Activated CD8-positive, alpha-beta T cell treated with anti-CD3 and anti-CD28 coated beads for 36 hours (primary cell): ENCODE data around the gene RIMBP2. TPM values are rescaled to one million over a fixed set of nuclear protein-coding genes. Genes with fewer than 3 reads are reported as not detected.

Experiments
- ATAC-seq: fragments of 200-7000 bp; cut with Tn5 transposase; one replicate; pipeline ENCODE4 v1.10.0; 2021; ENCODE audit warnings: mild to moderate bottlenecking, moderate library complexity
- CTCF ChIA-PET: fragments of 350-600 bp; sonication (Branson Sonifier 250); formaldehyde crosslinking; loops from one replicate; lab custom pipeline; 2021; ENCODE audit warnings: antibody characterized with exemption; lab: Charles Lee
- POLR2A ChIA-PET: fragments of 350-600 bp; sonication (Branson Sonifier 250); formaldehyde crosslinking; loops from one replicate; lab custom pipeline; 2021; ENCODE audit warnings: antibody characterized with exemption; lab: Charles Lee
- DNase-seq: peaks from one replicate; pipeline ENCODE4 v3.0.0-alpha.2; 2020
- H3K27ac Mint-ChIP-seq: one replicate; pipeline ENCODE4 v1.8.0; 2021; ENCODE audit warnings: mild to moderate bottlenecking, mixed read lengths
- H3K27me3 Mint-ChIP-seq: one replicate; pipeline ENCODE4 v1.8.0; 2021; ENCODE audit warnings: mixed read lengths
- H3K36me3 Mint-ChIP-seq: one replicate; pipeline ENCODE4 v1.8.0; 2021; ENCODE audit warnings: low read depth, mixed read lengths
- H3K4me1 Mint-ChIP-seq: one replicate; pipeline ENCODE4 v1.8.0; 2021; ENCODE audit warnings: low read depth, mixed read lengths
- H3K4me3 Mint-ChIP-seq: one replicate; pipeline ENCODE4 v1.8.0; 2021; ENCODE audit warnings: mild to moderate bottlenecking, moderate library complexity, mixed read lengths
- H3K9me3 Mint-ChIP-seq: one replicate; pipeline ENCODE4 v1.8.0; 2021; ENCODE audit warnings: mixed read lengths
- intact Hi-C: fragments of 100-400 bp; cut with micrococcal nuclease; formaldehyde crosslinking; loops from one replicate; pipeline ENCODE4 v1.10.0; 2022
- total RNA-seq, 2 experiments: library from RNA; stranded (reverse); gene quantifications; one replicate each; pipeline ENCODE4 v1.2.3, GENCODE V29; 2021
- TF ChIP-seq, protein P1 (sequence below): fragments of 200-600 bp; IDR thresholded peaks from one replicate; pipeline ENCODE4 v1.8.0; 2022; ENCODE audit warnings: antibody characterized with exemption, mild to moderate bottlenecking

The RIMBP2 gene
- total RNA-seq, 2 experiments from 2014 or later: not detected

DNA sequence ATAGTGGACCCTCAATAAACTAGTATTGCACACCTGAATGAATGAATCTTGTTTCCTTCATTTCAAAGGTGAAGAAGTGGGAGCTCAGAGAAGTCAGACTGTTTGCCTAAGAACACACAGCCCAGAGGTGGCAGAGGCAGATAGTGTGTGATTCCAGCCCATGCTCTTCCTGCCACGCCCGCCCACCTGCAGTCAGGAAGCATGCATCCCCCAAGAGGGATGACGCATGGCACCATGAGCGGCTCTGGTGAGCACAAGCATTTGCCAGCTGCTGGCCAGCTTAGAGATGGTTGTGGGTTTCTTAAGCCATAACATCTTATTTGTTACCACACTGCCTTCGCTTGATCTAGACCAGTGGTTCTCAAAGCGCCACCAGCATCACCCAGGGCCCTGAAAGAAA, 133.8 kb downstream of the RIMBP2 start:
- DNase-seq: no peak
- no peak for ATAC-seq
- Mint-ChIP-seq H3K36me3 (no peaks in the 10 kb centered on the region), H3K27ac (no peak overlapping the region), H3K4me1 (no peaks in the 10 kb centered on the region), H3K4me3 (no peak overlapping the region), H3K27me3 (no peaks in the 10 kb centered on the region), H3K9me3 (no peaks in the 10 kb centered on the region)
- intact Hi-C loops: no loop called here
- POLR2A ChIA-PET: no interaction called here
- TF ChIP-seq, protein P1, sequence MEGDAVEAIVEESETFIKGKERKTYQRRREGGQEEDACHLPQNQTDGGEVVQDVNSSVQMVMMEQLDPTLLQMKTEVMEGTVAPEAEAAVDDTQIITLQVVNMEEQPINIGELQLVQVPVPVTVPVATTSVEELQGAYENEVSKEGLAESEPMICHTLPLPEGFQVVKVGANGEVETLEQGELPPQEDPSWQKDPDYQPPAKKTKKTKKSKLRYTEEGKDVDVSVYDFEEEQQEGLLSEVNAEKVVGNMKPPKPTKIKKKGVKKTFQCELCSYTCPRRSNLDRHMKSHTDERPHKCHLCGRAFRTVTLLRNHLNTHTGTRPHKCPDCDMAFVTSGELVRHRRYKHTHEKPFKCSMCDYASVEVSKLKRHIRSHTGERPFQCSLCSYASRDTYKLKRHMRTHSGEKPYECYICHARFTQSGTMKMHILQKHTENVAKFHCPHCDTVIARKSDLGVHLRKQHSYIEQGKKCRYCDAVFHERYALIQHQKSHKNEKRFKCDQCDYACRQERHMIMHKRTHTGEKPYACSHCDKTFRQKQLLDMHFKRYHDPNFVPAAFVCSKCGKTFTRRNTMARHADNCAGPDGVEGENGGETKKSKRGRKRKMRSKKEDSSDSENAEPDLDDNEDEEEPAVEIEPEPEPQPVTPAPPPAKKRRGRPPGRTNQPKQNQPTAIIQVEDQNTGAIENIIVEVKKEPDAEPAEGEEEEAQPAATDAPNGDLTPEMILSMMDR: no peak
- CTCF ChIA-PET: no interaction called here

DNA sequence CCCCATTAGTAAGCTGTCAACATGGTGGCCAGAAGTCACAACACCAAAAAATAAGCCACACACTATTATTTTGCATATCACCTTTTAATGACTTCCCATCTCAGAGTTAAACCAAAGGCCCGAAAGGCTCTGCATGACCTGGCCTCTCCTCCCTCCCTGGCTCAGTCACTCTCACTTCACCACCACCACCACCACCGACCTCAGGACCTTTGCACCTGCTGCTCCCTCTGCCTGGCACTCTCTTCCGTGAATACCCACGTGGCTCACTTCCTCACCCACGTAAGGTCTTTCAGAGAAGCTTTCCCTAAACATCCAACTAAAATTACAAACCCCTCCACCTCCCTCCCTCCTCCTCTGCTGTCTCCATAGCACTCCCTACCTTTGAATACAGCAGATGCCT, 134.3 kb downstream of the RIMBP2 start:
- Mint-ChIP-seq H3K4me1 (no peaks in the 10 kb centered on the region), H3K27me3 (no peaks in the 10 kb centered on the region), H3K9me3 (no peaks in the 10 kb centered on the region), H3K27ac (no peak overlapping the region), H3K4me3 (no peak overlapping the region), H3K36me3 (no peaks in the 10 kb centered on the region)
- POLR2A ChIA-PET: no interaction called here
- intact Hi-C loops: no loop called here
- ATAC-seq (no peak), DNase-seq (no peak)
- CTCF ChIA-PET: no interaction called here
- TF ChIP-seq, protein P1: no peak

DNA sequence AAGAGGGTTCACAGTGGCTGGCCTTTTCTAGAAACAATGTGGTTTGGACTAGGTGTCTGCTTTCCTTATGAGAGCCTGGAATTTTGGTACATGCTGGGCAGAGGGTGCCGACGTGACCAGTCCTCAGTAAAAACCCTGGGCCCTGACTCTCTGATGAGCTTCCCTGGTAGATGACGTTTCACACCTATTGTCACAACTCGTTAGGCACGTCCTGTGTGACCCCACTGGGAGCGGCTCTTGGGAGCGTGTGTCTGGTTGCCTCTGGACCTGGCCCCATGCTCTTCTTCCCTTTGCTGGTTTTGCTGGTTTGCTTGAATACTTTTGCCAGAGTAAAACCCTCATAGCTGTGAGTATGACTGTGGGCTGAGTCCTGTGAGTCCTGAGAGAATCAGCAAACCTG, 136.9 kb downstream of the RIMBP2 start:
- H3K27ac Mint-ChIP-seq: no peak overlapping the region
- no peak overlapping the region for H3K4me3 Mint-ChIP-seq
- TF ChIP-seq, protein P1: no peak
- no peaks in the 10 kb centered on the region for H3K27me3 Mint-ChIP-seq
- intact Hi-C loops: no loop called here
- DNase-seq (no peak), ATAC-seq (no peak)
- H3K36me3 Mint-ChIP-seq: no peaks in the 10 kb centered on the region
- H3K4me1 Mint-ChIP-seq: no peaks in the 10 kb centered on the region
- no peaks in the 10 kb centered on the region for H3K9me3 Mint-ChIP-seq
- POLR2A ChIA-PET: interaction anchor here (0.6 kb wide), 1 partner anchor 329 kb away, joined by 3 read pairs; no protein-coding TSS in a partner anchor
- CTCF ChIA-PET: no interaction called here

DNA sequence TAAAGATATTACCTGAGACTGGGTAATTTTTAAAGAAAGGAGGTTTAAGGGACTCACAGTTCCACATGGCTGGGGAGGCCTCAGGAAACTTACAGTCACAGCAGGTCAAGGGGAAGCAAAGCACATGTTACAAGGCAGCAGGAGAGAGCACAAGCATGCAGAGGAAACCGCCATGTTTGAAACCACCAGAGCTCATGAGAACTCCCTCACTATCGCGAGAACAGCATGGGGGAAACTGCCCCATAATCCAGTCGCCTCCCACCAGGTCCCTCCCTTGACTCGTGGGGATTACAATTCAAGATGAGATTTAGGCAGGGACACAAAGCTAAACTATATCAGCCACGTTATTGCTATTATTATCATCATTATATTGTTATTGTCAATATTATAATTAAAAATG, 138.7 kb downstream of the RIMBP2 start:
- intact Hi-C loops: no loop called here
- no peaks in the 10 kb centered on the region for H3K4me1 Mint-ChIP-seq
- H3K27ac Mint-ChIP-seq: no peak overlapping the region
- POLR2A ChIA-PET: no interaction called here
- DNase-seq (no peak), ATAC-seq (no peak)
- no peak overlapping the region for H3K4me3 Mint-ChIP-seq
- H3K9me3 Mint-ChIP-seq: no peaks in the 10 kb centered on the region
- TF ChIP-seq, protein P1: no peak
- CTCF ChIA-PET: no interaction called here
- H3K27me3 Mint-ChIP-seq: no peaks in the 10 kb centered on the region
- no peaks in the 10 kb centered on the region for H3K36me3 Mint-ChIP-seq

DNA sequence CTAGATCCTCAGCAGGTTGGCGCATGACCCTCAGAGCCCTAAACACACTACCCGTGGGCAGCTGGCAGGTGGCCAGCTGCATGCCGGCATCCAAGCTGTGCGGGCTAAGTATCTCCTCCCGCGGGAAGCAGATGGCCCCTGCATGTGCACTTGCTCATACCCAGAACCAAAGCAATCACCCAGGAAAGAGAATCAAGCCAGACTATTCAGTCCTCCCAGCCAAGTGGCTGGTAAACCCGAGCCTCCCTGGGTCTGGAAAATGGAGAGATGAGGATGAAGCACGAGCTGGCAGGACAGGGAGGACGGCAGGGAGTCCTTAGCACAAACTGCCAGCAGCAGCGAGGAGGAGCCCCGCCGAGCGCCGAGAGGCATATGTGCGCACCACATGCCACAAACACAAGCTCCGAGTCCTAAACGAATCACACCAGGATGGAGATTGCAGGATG, 139.7 kb downstream of the RIMBP2 start:
- POLR2A ChIA-PET: no interaction called here
- no peak overlapping the region for H3K27ac Mint-ChIP-seq
- no peak for ATAC-seq
- intact Hi-C loops: no loop called here
- H3K27me3 Mint-ChIP-seq: no peaks in the 10 kb centered on the region
- TF ChIP-seq, protein P1: no peak
- no peak overlapping the region for H3K4me3 Mint-ChIP-seq
- CTCF ChIA-PET: no interaction called here
- H3K36me3 Mint-ChIP-seq: no peaks in the 10 kb centered on the region
- H3K4me1 Mint-ChIP-seq: no peaks in the 10 kb centered on the region
- DNase-seq: no peak
- no peaks in the 10 kb centered on the region for H3K9me3 Mint-ChIP-seq
